BE2C (cell line): Measurements from ENCODE around the gene CDK8.

Source experiments
- DNase-seq: peaks from one replicate; pipeline ENCODE4 v3.0.0-alpha.2; 2020
- H3K27me3 ChIP-seq: fragments of 250-450 bp; sonication (Bioruptor Pico); 2 replicates; pipeline ENCODE4 v1.5.1; 2020; ENCODE audit warnings: mild to moderate bottlenecking
- H3K36me3 ChIP-seq: fragments of 250-450 bp; sonication (Bioruptor Pico); 2 replicates; pipeline ENCODE4 v1.5.1; 2020; ENCODE audit warnings: mild to moderate bottlenecking
- H3K4me1 ChIP-seq: fragments of 250-450 bp; sonication (Bioruptor Pico); 2 replicates; pipeline ENCODE4 v1.5.1; 2020
- H3K4me3 ChIP-seq: 2 replicates; pipeline ENCODE4 v1.5.1; 2011; ENCODE audit warnings: low read depth, low read length
- H3K9me3 ChIP-seq: fragments of 250-450 bp; sonication (Bioruptor Pico); 2 replicates; pipeline ENCODE4 v1.5.1; 2020
- CTCF ChIP-seq: IDR thresholded peaks from 2 replicates; pipeline ENCODE4 v1.5.1; 2012; ENCODE audit warnings: mild to moderate bottlenecking, low read depth, low read length

The CDK8 gene

GRCh38 chr13:26300140-26300539, 46.2 kb downstream of the CDK8 start:
- H3K4me1 ChIP-seq = no peaks in the 10 kb centered on the region; the same call in 1 of the 2 replicates
- H3K4me3 ChIP-seq = no peak overlapping the region
- H3K9me3 ChIP-seq = no peaks in the 10 kb centered on the region
- no peaks in the 10 kb centered on the region for H3K27me3 ChIP-seq
- peak; percentile 31 for DNase-seq
- no peaks in the 10 kb centered on the region for H3K36me3 ChIP-seq
- TF ChIP-seq CTCF = no peak

- TF ChIP-seq CTCF = no peak
- Histone ChIP-seq H3K9me3 (no peaks in the 10 kb centered on the region), H3K4me3 (no peak overlapping the region), H3K27me3 (no peaks in the 10 kb centered on the region), H3K36me3 (no peaks in the 10 kb centered on the region), H3K4me1 (no peaks in the 10 kb centered on the region)
- no peak for DNase-seq
These were observed 51.7 kb downstream of the CDK8 start for GRCh38 chr13:26305676-26306075.

GRCh38 chr13:26307701-26308100, 53.8 kb downstream of the CDK8 start:
- TF ChIP-seq CTCF = no peak
- Histone ChIP-seq H3K27me3 (no peaks in the 10 kb centered on the region), H3K9me3 (no peaks in the 10 kb centered on the region), H3K4me1 (no peaks in the 10 kb centered on the region), H3K4me3 (no peak overlapping the region), H3K36me3 (no peaks in the 10 kb centered on the region)
- no peak for DNase-seq

- DNase-seq = no peak
- no peaks in the 10 kb centered on the region for H3K9me3 ChIP-seq
- no peaks in the 10 kb centered on the region for H3K27me3 ChIP-seq
- no peaks in the 10 kb centered on the region for H3K4me1 ChIP-seq
- no peak for TF ChIP-seq CTCF
- no peaks in the 10 kb centered on the region for H3K36me3 ChIP-seq
- no peak overlapping the region for H3K4me3 ChIP-seq
These were observed 54.3 kb downstream of the CDK8 start for GRCh38 chr13:26308250-26308649.

GRCh38 chr13:26308836-26309235, 54.9 kb downstream of the CDK8 start:
- DNase-seq = no peak
- TF ChIP-seq CTCF = no peak
- Histone ChIP-seq H3K27me3 (no peaks in the 10 kb centered on the region), H3K9me3 (no peaks in the 10 kb centered on the region), H3K36me3 (no peaks in the 10 kb centered on the region), H3K4me3 (no peak overlapping the region), H3K4me1 (no peaks in the 10 kb centered on the region)

- Histone ChIP-seq H3K9me3 (no peaks in the 10 kb centered on the region), H3K4me3 (no peak overlapping the region), H3K36me3 (no peaks in the 10 kb centered on the region), H3K4me1 (no peaks in the 10 kb centered on the region), H3K27me3 (no peaks in the 10 kb centered on the region)
- DNase-seq = no peak
- no peak for TF ChIP-seq CTCF
These were observed 56.1 kb downstream of the CDK8 start for GRCh38 chr13:26310003-26310402.
